GM19238 (cell line): ENCODE measurements around the gene STXBP1.
A peak's percentile ranks its signal among the peaks of the same experiment; 100 is the strongest.

Source experiments
- DNase-seq: peaks from one replicate; pipeline ENCODE4 v3.0.0; 2011; ENCODE audit warnings: low spot score; ENCODE audit not compliant: insufficient read length

STXBP1 gene

GRCh38 chr9:127689329-127690000 lies 77.4 kb downstream of the STXBP1 start:
- DNase-seq = no peak

GRCh38 chr9:127690735-127691134 lies 78.7 kb downstream of the STXBP1 start:
- no peak for DNase-seq

GRCh38 chr9:127692071-127692470 lies 80.0 kb downstream of the STXBP1 start:
- no peak for DNase-seq

GRCh38 chr9:127693143-127693542 lies 81.1 kb downstream of the STXBP1 start:
- DNase-seq = no peak

- DNase-seq = no peak
These were observed 81.6 kb downstream of the STXBP1 start for GRCh38 chr9:127693697-127694096.

GRCh38 chr9:127694890-127695720 lies 83.0 kb downstream of the STXBP1 start:
- no peak for DNase-seq

GRCh38 chr9:127697575-127697974 lies 85.5 kb downstream of the STXBP1 start:
- DNase-seq = no peak

GRCh38 chr9:127698386-127698785 lies 86.3 kb downstream of the STXBP1 start:
- no peak for DNase-seq

GRCh38 chr9:127698985-127699670 lies 87.1 kb downstream of the STXBP1 start:
- DNase-seq = peak; percentile 90

GRCh38 chr9:127700140-127700539 lies 88.1 kb downstream of the STXBP1 start:
- DNase-seq = no peak

- DNase-seq = no peak
These were observed 88.6 kb downstream of the STXBP1 start for GRCh38 chr9:127700594-127701255.

GRCh38 chr9:127703289-127703946 lies 91.3 kb downstream of the STXBP1 start:
- DNase-seq = no peak

GRCh38 chr9:127705577-127706379 lies 93.7 kb downstream of the STXBP1 start:
- DNase-seq = no peak

- no peak for DNase-seq
These were observed 94.8 kb downstream of the STXBP1 start, which contains the start of gene CFAP157 for GRCh38 chr9:127706836-127707241. CFAP157 (plus strand) TSS chr9:127706988; CDS start chr9:127707032, 44 bp downstream.

- DNase-seq = peak; percentile 35
These were observed 95.7 kb downstream of the STXBP1 start for GRCh38 chr9:127707766-127708165.

GRCh38 chr9:127708952-127709587 lies 97.0 kb downstream of the STXBP1 start:
- no peak for DNase-seq

GRCh38 chr9:127710204-127710783 lies 98.2 kb downstream of the STXBP1 start:
- DNase-seq = no peak

- DNase-seq = no peak
These were observed 99.2 kb downstream of the STXBP1 start for GRCh38 chr9:127711226-127711701.

- DNase-seq = no peak
These were observed 99.8 kb downstream of the STXBP1 start for GRCh38 chr9:127711831-127712274.
